Smooth muscle cell (in vitro differentiated cells): ENCODE measurements around the gene KANSL1. TPM values are rescaled to one million over a fixed set of nuclear protein-coding genes. Genes with fewer than 3 reads are reported as not detected.

Source experiments
- DNase-seq: peaks from one replicate; lab custom pipeline; 2025; ENCODE audit not compliant: unreplicated experiment; lab: John Stamatoyannopoulos, UW
- H2AFZ ChIP-seq: fragments of 200-600 bp; sonication (generic); 2 replicates; pipeline ENCODE4 v1.6.0; 2016; ENCODE audit warnings: antibody characterized with exemption, low read depth, mild to moderate bottlenecking
- H3F3A ChIP-seq: fragments of 200-600 bp; sonication (generic); 2 replicates; pipeline ENCODE4 v1.6.0; 2017; ENCODE audit warnings: antibody characterized with exemption, low read depth
- H3K27ac ChIP-seq: fragments of 200-600 bp; sonication (generic); 2 replicates; pipeline ENCODE4 v1.5.1; 2016; ENCODE audit warnings: low read depth, mild to moderate bottlenecking
- H3K27me3 ChIP-seq: fragments of 200-600 bp; sonication (generic); 2 replicates; pipeline ENCODE4 v1.6.1; 2016; ENCODE audit warnings: low read depth, mild to moderate bottlenecking
- H3K36me3 ChIP-seq: fragments of 200-600 bp; sonication (generic); 2 replicates; pipeline ENCODE4 v1.5.1; 2016; ENCODE audit warnings: low read depth
- H3K4me1 ChIP-seq: fragments of 200-600 bp; sonication (generic); 2 replicates; pipeline ENCODE4 v1.5.1; 2016; ENCODE audit warnings: low read depth
- H3K4me2 ChIP-seq: fragments of 200-600 bp; sonication (generic); 2 replicates; pipeline ENCODE4 v1.6.0; 2016; ENCODE audit warnings: mild to moderate bottlenecking
- H3K4me3 ChIP-seq: fragments of 200-600 bp; sonication (generic); 2 replicates; pipeline ENCODE4 v1.5.1; 2016; ENCODE audit warnings: mild to moderate bottlenecking
- H3K79me2 ChIP-seq: fragments of 200-600 bp; sonication (generic); 2 replicates; pipeline ENCODE4 v1.6.0; 2016; ENCODE audit warnings: low read depth, mild to moderate bottlenecking
- H3K9ac ChIP-seq: fragments of 200-600 bp; sonication (generic); 2 replicates; pipeline ENCODE4 v1.6.0; 2016; ENCODE audit warnings: low read depth
- H3K9me3 ChIP-seq: fragments of 200-600 bp; sonication (generic); replicated peaks from 2 replicates; pipeline ENCODE4 v1.5.1; 2016; ENCODE audit warnings: low read depth
- H4K20me1 ChIP-seq: fragments of 200-600 bp; sonication (generic); 2 replicates; pipeline ENCODE4 v1.6.0; 2016; ENCODE audit warnings: low read depth
- WGBS: methylation state at CpG from one replicate; pipeline ENCODE4 v1.1.7; 2016; ENCODE audit warnings: low lambda C conversion rate; 5-methylcytosine and 5-hydroxymethylcytosine counted together
- polyA plus RNA-seq: library from polyadenylated mRNA; unstranded; fragments of >200 nt; fragmentation: Nextera tagmentation; extraction: Ambion mirVana; gene quantifications from 2 replicates; pipeline ENCODE4 v1.2.1, GENCODE V29; 2016
- total RNA-seq: library from RNA; depleted of rRNA; stranded (reverse); fragments of >200 nt; gene quantifications from 2 replicates; pipeline ENCODE4 v1.2.3, GENCODE V29; 2014
- TF ChIP-seq, protein P1 (sequence below): fragments of 200-600 bp; sonication (generic); IDR thresholded peaks from 2 replicates; pipeline ENCODE4 v1.5.1; 2017; ENCODE audit warnings: borderline replicate concordance, mild to moderate bottlenecking, antibody characterized with exemption; ENCODE audit not compliant: insufficient read depth, poor library complexity, severe bottlenecking

KANSL1 gene
- total and polyA plus RNA-seq, 2 experiments from 2014 or later: 16.9 to 69.7 TPM

GRCh38 chr17:46162866-46163265, 30.4 kb downstream of the KANSL1 start:
- H4K20me1 ChIP-seq: peaks cover 100% of the 10 kb centered on the region
- no peak for DNase-seq
- H3K4me2 ChIP-seq: no peak overlapping the region
- peaks cover 100% of the 10 kb centered on the region for H3K79me2 ChIP-seq
- TF ChIP-seq, protein P1, sequence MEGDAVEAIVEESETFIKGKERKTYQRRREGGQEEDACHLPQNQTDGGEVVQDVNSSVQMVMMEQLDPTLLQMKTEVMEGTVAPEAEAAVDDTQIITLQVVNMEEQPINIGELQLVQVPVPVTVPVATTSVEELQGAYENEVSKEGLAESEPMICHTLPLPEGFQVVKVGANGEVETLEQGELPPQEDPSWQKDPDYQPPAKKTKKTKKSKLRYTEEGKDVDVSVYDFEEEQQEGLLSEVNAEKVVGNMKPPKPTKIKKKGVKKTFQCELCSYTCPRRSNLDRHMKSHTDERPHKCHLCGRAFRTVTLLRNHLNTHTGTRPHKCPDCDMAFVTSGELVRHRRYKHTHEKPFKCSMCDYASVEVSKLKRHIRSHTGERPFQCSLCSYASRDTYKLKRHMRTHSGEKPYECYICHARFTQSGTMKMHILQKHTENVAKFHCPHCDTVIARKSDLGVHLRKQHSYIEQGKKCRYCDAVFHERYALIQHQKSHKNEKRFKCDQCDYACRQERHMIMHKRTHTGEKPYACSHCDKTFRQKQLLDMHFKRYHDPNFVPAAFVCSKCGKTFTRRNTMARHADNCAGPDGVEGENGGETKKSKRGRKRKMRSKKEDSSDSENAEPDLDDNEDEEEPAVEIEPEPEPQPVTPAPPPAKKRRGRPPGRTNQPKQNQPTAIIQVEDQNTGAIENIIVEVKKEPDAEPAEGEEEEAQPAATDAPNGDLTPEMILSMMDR: no peak
- H3K4me1 ChIP-seq: peaks cover 16% of the 10 kb centered on the region
- no peaks in the 10 kb centered on the region for H3K27me3 ChIP-seq
- no peak overlapping the region for H3K4me3 ChIP-seq
- WGBS: 0% methylated on average over 1 of the region's 1 CpG
- no peak overlapping the region for H2AFZ ChIP-seq
- H3K9ac ChIP-seq: no peak overlapping the region
- peaks cover 14% of the 10 kb centered on the region for H3F3A ChIP-seq
- H3K36me3 ChIP-seq: no peaks in the 10 kb centered on the region
- no peaks in the 10 kb centered on the region for H3K9me3 ChIP-seq
- no peak overlapping the region for H3K27ac ChIP-seq

- Histone ChIP-seq H3K9me3 (no peaks in the 10 kb centered on the region), H3K4me2 (peak overlapping the region; percentile 2), H3K36me3 (no peaks in the 10 kb centered on the region), H3K4me3 (no peak overlapping the region), H4K20me1 (peaks cover 100% of the 10 kb centered on the region), H3K9ac (no peak overlapping the region), H3K79me2 (peaks cover 100% of the 10 kb centered on the region), H3K27me3 (no peaks in the 10 kb centered on the region), H2AFZ (no peak overlapping the region), H3K27ac (peak overlapping the region; percentile 1), H3F3A (peaks cover 14% of the 10 kb centered on the region), H3K4me1 (peaks cover 9% of the 10 kb centered on the region)
- DNase-seq: no peak
- 90% methylated on average over 8 of the region's 8 CpGs for WGBS
- TF ChIP-seq, protein P1: no peak
These were observed 33.1 kb downstream of the KANSL1 start for GRCh38 chr17:46160169-46160568.

GRCh38 chr17:46159686-46160085, 33.5 kb downstream of the KANSL1 start:
- Histone ChIP-seq H3K27me3 (no peaks in the 10 kb centered on the region), H3K4me2 (peak overlapping the region; percentile 2), H3K36me3 (no peaks in the 10 kb centered on the region), H2AFZ (no peak overlapping the region), H3K4me3 (no peak overlapping the region), H3K79me2 (peaks cover 100% of the 10 kb centered on the region), H3F3A (peaks cover 14% of the 10 kb centered on the region), H3K4me1 (peaks cover 10% of the 10 kb centered on the region), H3K9ac (no peak overlapping the region), H4K20me1 (peaks cover 100% of the 10 kb centered on the region), H3K27ac (peak overlapping the region; percentile 21), H3K9me3 (no peaks in the 10 kb centered on the region)
- TF ChIP-seq, protein P1: no peak
- no peak for DNase-seq
- WGBS: 63% methylated on average over 2 of the region's 2 CpGs

- H3K27me3 ChIP-seq: no peaks in the 10 kb centered on the region
- peaks cover 100% of the 10 kb centered on the region for H4K20me1 ChIP-seq
- H3K79me2 ChIP-seq: peaks cover 100% of the 10 kb centered on the region
- no peak overlapping the region for H2AFZ ChIP-seq
- H3K4me3 ChIP-seq: no peak overlapping the region
- peaks cover 19% of the 10 kb centered on the region for H3K4me1 ChIP-seq
- H3K4me2 ChIP-seq: no peak overlapping the region
- no peak for DNase-seq
- H3K36me3 ChIP-seq: no peaks in the 10 kb centered on the region
- WGBS: 92% methylated on average over 18 of the region's 18 CpGs
- no peaks in the 10 kb centered on the region for H3K9me3 ChIP-seq
- no peak overlapping the region for H3K27ac ChIP-seq
- peaks cover 18% of the 10 kb centered on the region for H3F3A ChIP-seq
- TF ChIP-seq, protein P1: no peak
- H3K9ac ChIP-seq: no peak overlapping the region
These were observed 34.6 kb downstream of the KANSL1 start for GRCh38 chr17:46158323-46159296.
